B cell (primary cell): ENCODE data around the gene USP53.

ENCODE experiments used
- EZH2 ChIP-seq: IDR thresholded peaks from 2 replicates; pipeline ENCODE4 v1.6.1; 2012; ENCODE audit warnings: borderline replicate concordance, low read depth, mild to moderate bottlenecking, moderate library complexity, low read length; ENCODE audit not compliant: insufficient read depth, poor library complexity, severe bottlenecking
- TF ChIP-seq, protein P1 (sequence below): fragments of 200-600 bp; IDR thresholded peaks from one replicate; pipeline ENCODE4 v1.8.0; 2022; ENCODE audit warnings: antibody characterized with exemption, mild to moderate bottlenecking

GRCh38 chr4:119218093-119218492 is 5.6 kb downstream of the USP53 start:
- TF ChIP-seq, protein P1, sequence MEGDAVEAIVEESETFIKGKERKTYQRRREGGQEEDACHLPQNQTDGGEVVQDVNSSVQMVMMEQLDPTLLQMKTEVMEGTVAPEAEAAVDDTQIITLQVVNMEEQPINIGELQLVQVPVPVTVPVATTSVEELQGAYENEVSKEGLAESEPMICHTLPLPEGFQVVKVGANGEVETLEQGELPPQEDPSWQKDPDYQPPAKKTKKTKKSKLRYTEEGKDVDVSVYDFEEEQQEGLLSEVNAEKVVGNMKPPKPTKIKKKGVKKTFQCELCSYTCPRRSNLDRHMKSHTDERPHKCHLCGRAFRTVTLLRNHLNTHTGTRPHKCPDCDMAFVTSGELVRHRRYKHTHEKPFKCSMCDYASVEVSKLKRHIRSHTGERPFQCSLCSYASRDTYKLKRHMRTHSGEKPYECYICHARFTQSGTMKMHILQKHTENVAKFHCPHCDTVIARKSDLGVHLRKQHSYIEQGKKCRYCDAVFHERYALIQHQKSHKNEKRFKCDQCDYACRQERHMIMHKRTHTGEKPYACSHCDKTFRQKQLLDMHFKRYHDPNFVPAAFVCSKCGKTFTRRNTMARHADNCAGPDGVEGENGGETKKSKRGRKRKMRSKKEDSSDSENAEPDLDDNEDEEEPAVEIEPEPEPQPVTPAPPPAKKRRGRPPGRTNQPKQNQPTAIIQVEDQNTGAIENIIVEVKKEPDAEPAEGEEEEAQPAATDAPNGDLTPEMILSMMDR: no peak
- no peak for TF ChIP-seq EZH2
